Retinal pigment epithelial cell (primary cell): Measurements from ENCODE around the gene PSD2.

Experiments
- DNase-seq: peaks from one replicate; pipeline ENCODE4 v3.0.0-alpha.2; 2010; ENCODE audit warnings: low read depth
- H3K4me3 ChIP-seq: 2 replicates; pipeline ENCODE4 v1.5.1; 2011; ENCODE audit warnings: mild to moderate bottlenecking, low read length, control low read depth, moderate library complexity
- CTCF ChIP-seq: conservative IDR thresholded peaks from 2 replicates; pipeline ENCODE4 v1.5.1; 2011; ENCODE audit warnings: low read depth, low read length, control low read depth, inconsistent platforms

PSD2 gene

GRCh38 chr5:139814191-139814601 is 18.6 kb downstream of the PSD2 start:
- no peak overlapping the region for H3K4me3 ChIP-seq
- no peak for DNase-seq
- no peak for TF ChIP-seq CTCF

- no peak for TF ChIP-seq CTCF
- H3K4me3 ChIP-seq, result no peak overlapping the region
- DNase-seq, result no peak
Measured at GRCh38 chr5:139814704-139815280, 19.2 kb downstream of the PSD2 start.

- TF ChIP-seq CTCF, result no peak
- H3K4me3 ChIP-seq, result no peak overlapping the region
- DNase-seq, result no peak
Measured at GRCh38 chr5:139816566-139816965, 21.0 kb downstream of the PSD2 start.

GRCh38 chr5:139817362-139817761 is 21.8 kb downstream of the PSD2 start:
- no peak for TF ChIP-seq CTCF
- H3K4me3 ChIP-seq, result no peak overlapping the region
- DNase-seq, result no peak

GRCh38 chr5:139817970-139818369 is 22.4 kb downstream of the PSD2 start:
- no peak for TF ChIP-seq CTCF
- H3K4me3 ChIP-seq, result no peak overlapping the region
- no peak for DNase-seq

GRCh38 chr5:139820130-139820529 is 24.5 kb downstream of the PSD2 start:
- no peak for TF ChIP-seq CTCF
- no peak overlapping the region for H3K4me3 ChIP-seq
- no peak for DNase-seq

- no peak for DNase-seq
- TF ChIP-seq CTCF, result no peak
- H3K4me3 ChIP-seq, result no peak overlapping the region
Measured at GRCh38 chr5:139820606-139821005, 25.0 kb downstream of the PSD2 start.
